KG1 (cell line): ENCODE results near the gene SLIT1.

ENCODE experiments used
- DNase-seq: peaks from one replicate; lab custom pipeline; 2025; lab: John Stamatoyannopoulos, UW

The SLIT1 gene

GRCh38 chr10:97080051-97080776, 105.5 kb downstream of the SLIT1 start:
- DNase-seq, result no peak

GRCh38 chr10:97079448-97079847, 106.3 kb downstream of the SLIT1 start:
- DNase-seq, result no peak

- DNase-seq, result no peak
Measured at GRCh38 chr10:97078938-97079445, 106.8 kb downstream of the SLIT1 start.

DNA sequence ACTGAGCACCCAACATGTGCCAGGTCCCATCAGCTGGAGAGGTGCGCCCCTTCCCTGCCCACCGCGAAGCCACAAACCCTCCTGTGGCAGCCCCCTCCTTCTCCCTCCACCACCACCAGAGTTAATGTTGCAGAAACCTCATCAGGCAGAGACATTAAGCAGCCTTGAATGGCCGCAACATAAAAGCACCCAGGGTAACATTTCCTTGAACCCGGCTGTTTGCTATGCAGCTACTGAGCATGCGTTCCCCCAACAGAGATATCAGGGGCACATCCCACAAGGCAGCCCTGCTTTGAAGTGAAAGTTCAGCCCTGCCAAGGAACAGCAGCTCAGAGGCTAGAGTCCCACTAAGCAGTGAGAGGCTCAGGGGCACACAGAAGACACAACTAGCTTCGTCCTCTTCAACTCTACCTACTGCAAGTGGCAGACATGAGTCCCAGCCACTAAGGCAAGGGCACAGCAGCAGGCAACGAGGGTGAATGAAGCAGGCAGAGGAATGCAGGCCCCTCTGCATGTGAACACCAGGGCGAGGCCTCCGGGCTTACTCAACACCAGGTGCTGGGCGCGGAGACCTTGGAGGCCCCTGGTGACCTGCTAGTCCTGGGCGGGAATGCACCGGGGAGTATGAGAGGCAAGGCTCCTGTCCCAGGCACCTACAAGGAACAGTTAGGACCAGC, 107.4 kb downstream of the SLIT1 start:
- DNase-seq, result no peak

GRCh38 chr10:97076781-97077180, 109.0 kb downstream of the SLIT1 start:
- no peak for DNase-seq

DNA sequence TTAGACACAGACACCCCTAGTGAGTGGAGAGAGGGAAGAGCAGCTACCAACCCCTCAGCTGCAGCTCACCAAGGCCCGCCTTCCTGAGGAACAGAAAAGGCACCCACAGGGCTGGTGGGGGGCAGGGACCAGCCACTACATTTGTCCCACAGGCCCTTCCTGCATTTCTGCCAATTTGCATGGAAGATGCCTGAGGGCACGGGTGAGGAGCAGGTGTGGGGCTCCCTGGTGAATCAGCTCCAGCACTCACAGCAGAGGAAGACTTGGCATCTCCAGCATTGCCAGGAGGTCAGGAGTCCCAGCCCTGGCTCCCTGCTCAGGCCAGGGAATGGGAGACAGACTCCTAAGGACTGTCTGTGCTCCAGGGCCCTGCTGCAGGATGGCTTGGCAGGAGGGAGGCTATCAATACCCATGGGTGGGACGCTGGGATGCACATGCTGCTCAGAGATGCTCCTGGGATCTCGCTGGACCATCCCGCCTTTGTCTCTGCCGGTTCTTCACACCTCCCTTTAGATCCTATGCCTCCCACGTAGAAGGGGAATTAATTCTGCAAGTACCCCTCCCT, 109.7 kb downstream of the SLIT1 start:
- no peak for DNase-seq

DNA sequence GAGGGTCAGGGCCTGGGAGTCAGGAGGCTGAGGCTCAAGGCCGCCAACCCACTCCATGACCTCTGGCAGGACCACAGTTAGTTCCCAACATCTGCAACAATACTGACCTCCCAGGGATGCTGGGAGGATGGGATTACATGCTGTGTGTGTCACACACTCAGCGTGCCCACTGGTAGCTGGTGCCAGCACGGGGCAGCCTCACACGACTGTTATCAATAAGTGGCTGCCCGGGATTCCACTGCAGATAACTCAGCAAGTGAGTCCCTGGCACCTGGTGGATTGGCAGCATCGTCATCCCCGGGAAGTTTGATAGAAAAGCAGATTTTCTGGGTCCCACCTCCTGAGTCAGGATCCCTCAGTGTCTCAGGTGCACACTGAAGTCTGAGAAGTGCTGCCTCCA, 110.3 kb downstream of the SLIT1 start:
- no peak for DNase-seq

- no peak for DNase-seq
Measured at GRCh38 chr10:97074256-97075145, 111.3 kb downstream of the SLIT1 start.

GRCh38 chr10:97072851-97073665, 112.7 kb downstream of the SLIT1 start:
- DNase-seq, result peak; percentile 51

DNA sequence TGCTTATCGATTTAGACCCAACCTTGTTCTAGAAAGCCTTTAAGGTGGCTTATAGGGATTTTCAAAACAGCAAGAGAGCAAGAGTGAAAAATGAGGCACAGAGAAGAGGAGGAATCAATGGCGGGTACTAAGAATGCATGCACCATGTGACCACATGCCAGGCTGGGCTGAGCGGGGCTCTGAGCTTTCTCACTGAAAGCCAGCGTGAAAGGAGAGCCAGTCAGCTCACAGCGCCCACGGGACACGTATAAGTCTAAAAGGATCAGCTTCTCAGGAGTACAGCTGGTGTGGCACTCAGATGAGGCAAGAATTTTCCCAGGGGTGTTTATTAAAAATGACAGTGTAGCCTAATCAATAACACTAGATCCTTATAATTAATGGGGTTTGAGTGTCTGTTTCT, 114.3 kb downstream of the SLIT1 start:
- DNase-seq, result no peak

GRCh38 chr10:97069576-97070362, 116.0 kb downstream of the SLIT1 start:
- DNase-seq, result no peak

DNA sequence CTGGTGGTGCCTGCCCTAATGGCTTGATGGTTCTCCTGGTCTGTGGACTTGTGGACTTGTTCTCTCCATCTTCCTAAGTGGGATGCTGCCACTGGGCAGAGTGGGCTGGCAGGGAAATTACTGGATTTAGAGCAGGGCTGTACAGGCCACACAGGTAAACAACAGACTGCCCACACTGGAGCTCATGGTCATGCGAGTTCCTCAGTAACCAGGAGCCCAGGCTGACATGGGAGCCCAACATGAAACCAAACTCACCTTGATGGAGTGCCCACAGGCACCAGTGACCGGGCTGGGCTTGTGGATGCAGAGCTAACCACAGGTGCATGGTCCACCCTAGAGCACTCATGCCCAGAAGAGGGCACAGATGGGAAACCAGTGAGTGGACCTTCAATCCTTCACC, 116.7 kb downstream of the SLIT1 start:
- no peak for DNase-seq

- no peak for DNase-seq
Measured at GRCh38 chr10:97067716-97068391, 117.9 kb downstream of the SLIT1 start.

DNA sequence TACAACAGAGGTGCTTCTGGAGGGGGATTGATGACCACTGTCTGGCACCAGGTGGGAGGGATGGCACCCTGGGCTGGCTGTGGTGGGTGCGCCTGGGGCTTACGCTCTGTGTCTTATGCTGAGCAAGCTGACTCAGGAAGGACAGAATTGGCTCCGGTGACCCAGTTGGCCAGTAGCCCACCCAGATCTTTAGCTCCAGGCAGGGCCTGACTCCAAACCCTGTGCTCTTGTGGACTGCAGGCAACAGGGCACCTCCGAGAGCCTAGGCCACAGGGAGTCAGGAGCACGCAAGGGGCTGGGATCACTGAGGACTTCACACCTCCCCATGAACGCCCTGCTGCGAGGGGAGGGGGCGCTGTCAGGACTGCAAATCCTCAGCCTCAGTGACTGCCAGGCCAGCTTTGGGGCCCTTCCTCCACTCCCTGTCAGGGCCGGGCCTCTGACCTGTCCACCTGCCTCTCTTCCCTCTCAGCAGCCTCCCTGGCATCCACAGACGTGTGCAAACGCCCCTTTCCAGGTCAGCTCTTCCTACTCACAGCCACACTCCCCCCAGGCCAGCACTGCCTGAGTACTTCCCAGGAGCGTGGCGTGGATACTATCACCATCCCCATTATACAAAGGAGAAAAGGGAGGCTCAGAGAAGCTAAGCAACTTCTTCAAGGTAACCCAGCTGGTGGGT, 118.7 kb downstream of the SLIT1 start:
- no peak for DNase-seq

DNA sequence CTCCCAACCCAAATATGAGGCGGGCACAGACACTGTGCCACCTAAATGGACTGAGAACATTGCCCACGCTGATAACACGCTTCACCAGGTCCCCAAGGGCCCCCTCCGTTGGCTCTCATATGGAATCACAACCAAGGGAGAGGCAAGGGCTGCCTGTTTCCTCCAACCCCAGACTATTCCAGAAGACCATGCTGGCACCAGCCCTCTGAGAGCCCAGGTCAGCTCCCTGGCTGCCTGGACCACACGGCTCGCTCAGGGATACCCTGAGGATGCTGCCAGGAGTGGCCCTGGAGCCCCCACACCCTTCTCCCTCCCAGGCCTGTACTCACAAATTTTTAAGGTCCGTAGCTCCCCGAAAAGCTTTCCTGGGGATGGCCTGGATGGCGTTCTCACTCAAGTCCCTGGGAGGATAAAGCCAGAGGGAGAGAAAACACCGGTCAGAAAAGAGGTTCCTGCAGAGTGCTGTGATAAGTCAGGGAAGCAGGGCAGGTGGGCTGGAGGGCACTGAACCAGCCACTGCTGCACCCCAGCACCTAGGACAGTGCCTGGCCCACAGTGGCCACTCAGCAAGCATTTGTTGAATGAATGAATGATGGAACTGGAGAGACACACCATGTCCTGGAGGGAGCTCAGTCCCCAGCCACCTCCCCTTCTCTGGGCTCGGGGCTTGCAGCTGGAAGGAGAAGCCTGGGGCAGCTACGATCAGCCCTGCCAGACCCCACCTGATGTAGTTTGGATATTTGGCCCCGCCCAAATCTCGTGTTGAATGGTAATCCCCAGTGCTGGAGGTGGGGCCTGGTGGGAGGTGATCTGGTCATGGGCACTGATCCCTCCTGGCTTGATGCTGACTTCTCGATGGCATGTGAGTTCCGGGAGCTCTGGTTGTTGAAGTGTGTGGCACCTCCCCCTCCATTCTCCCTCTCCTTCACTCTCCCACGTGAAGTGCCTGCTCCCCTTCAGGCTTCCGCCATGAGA, 119.8 kb downstream of the SLIT1 start:
- no peak for DNase-seq

DNA sequence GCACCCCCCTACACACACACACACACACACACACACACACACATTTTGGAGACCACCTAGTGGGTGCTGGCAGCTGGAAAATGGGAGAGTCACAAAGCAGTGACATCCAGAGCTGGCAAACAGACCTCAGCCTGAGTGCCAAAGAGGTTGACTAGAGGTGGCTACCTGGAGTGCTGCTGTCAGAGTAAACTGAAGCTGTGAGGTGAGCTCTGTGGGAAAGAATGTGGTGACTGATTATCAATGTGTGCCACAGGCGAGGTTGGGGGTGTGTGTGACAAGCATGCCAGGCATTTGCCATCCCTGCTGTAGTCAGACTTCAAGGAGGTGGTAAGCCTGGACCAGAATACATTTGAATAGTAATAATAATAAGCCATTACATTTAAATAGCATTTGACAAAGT, 120.6 kb downstream of the SLIT1 start:
- DNase-seq, result no peak

DNA sequence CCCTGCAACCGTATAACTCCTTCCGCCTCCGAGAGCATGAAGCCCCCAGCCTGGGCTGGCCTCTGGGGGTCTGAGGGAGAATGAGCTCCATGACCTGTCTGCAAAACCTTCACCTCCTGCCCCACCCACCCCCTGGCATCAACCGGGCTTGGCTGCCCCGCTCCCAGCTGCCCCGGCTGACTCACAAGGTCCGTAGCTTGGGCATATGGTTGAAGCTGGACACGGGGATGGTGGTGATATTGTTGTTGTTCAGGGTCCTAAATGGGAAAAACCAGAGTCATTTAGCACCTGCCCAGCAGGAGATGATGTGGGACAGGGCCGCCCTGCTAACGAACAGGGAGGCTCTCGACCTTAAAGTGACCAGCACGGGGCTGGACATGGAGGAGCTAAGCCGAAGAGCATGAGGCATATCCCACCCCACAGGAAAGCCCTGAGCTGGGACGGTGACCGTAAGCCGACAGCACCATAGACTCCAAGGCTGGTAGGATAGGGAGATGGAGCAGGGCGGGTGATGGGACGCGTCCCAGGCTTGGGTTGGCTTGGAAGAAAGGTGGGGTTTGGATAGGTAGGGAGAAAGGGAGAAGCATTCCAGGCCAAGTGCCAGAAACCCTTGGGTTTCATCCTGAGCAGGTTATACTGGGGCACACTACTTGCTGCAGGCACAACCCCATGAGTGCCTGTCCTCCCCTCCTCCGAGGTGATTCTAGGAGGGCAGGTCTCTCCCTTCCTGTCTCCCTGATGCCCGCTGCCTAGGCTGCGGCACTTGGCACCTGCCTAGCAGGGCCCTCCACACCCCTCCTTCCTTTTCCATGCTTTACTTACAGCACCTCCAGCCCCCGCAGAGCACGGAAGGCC, 121.5 kb downstream of the SLIT1 start:
- DNase-seq, result no peak
